Measurements from ENCODE around the gene GAGE12F.
"Not testable (repeated sequence)": the region's sequence is repeated elsewhere in the genome, so short reads cannot be mapped to it uniquely, and the experiment has no call there.

The GAGE12F gene

GRCh38 chrX:49560542-49560941, at the start of gene GAGE12F:
GAGE12F (plus strand) TSS chrX:49560842; CDS start chrX:49561997, 1,155 bp downstream.
- DNase-seq (ENCODE audit: low read depth, low spot score) = not testable (repeated sequence)

- not testable (repeated sequence) for DNase-seq (ENCODE audit: low read depth, low spot score)
Observed at GRCh38 chrX:49531877-49532276, 28.8 kb upstream of the GAGE12F start, which contains the start of gene GAGE12C. GAGE12C (plus strand) TSS chrX:49532177; CDS start chrX:49533332, 1,155 bp downstream.

GRCh38 chrX:49541433-49541832, 19.2 kb upstream of the GAGE12F start, which contains the start of gene GAGE12D:
GAGE12D (plus strand) TSS chrX:49541733; CDS start chrX:49542888, 1,155 bp downstream.
- DNase-seq (ENCODE audit: low read depth, low spot score) = not testable (repeated sequence)

DNA sequence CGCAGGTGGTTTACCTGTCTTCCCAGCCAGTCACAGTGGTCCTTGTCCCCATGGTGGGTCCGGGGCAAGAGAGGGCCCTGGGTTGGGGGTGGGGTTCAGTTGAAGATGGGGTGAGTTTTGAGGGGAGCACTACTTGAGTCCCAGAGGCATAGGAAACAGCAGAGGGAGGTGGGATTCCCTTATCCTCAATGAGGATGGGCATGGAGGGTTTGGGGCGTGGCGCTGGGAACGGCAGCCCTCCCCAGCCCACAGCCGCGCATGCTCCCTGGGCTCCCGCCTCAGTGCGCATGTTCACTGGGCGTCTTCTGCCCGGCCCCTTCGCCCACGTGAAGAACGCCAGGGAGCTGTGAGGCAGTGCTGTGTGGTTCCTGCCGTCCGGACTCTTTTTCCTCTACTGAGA, 9.7 kb upstream of the GAGE12F start, which contains the start of gene GAGE12E:
Gene GAGE12E (plus strand): TSS at position 301 of the 400 bp plus-strand sequence. CDS start 1,155 bp downstream, outside the sequence.
- not testable (repeated sequence) for DNase-seq (ENCODE audit: low read depth, low spot score)

GRCh38 chrX:49568728-49569127, 8.1 kb downstream of the GAGE12F start:
- DNase-seq (ENCODE audit: low read depth, low spot score) = not testable (repeated sequence)

DNA sequence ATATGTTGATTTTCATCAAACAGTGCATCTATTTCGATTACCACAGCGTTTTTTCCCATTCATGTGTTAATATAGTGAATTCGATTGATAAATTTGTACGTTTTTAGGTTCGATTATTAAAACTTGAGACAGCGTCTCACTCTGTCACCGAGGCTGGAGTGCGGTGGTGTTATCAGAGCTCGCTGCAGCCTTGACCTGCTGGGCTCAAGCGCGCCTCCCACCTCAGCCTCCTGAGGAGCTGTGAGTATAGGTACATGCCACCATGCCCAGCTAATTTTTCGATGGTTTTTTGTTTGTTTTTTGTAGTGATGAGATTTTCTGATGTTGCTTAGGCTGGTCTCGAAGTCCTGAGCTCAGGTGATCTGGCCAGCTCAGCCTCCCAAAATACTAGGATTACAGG, 8.5 kb downstream of the GAGE12F start:
- DNase-seq (ENCODE audit: low read depth, low spot score) = not testable (repeated sequence)

DNA sequence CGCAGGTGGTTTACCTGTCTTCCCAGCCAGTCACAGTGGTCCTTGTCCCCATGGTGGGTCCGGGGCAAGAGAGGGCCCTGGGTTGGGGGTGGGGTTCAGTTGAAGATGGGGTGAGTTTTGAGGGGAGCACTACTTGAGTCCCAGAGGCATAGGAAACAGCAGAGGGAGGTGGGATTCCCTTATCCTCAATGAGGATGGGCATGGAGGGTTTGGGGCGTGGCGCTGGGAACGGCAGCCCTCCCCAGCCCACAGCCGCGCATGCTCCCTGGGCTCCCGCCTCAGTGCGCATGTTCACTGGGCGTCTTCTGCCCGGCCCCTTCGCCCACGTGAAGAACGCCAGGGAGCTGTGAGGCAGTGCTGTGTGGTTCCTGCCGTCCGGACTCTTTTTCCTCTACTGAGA, 9.5 kb downstream of the GAGE12F start, which contains the start of gene GAGE12G:
Gene GAGE12G (plus strand): TSS at position 301 of the 400 bp plus-strand sequence. CDS start 1,155 bp downstream, outside the sequence.
- not testable (repeated sequence) for DNase-seq (ENCODE audit: low read depth, low spot score)

DNA sequence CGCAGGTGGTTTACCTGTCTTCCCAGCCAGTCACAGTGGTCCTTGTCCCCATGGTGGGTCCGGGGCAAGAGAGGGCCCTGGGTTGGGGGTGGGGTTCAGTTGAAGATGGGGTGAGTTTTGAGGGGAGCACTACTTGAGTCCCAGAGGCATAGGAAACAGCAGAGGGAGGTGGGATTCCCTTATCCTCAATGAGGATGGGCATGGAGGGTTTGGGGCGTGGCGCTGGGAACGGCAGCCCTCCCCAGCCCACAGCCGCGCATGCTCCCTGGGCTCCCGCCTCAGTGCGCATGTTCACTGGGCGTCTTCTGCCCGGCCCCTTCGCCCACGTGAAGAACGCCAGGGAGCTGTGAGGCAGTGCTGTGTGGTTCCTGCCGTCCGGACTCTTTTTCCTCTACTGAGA, 19.0 kb downstream of the GAGE12F start, which contains the start of gene GAGE12H:
Gene GAGE12H (plus strand): TSS at position 301 of the 400 bp plus-strand sequence. CDS start 1,155 bp downstream, outside the sequence.
- not testable (repeated sequence) for DNase-seq (ENCODE audit: low read depth, low spot score)

DNA sequence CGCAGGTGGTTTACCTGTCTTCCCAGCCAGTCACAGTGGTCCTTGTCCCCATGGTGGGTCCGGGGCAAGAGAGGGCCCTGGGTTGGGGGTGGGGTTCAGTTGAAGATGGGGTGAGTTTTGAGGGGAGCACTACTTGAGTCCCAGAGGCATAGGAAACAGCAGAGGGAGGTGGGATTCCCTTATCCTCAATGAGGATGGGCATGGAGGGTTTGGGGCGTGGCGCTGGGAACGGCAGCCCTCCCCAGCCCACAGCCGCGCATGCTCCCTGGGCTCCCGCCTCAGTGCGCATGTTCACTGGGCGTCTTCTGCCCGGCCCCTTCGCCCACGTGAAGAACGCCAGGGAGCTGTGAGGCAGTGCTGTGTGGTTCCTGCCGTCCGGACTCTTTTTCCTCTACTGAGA, 28.6 kb downstream of the GAGE12F start, which contains the start of gene GAGE2A:
Gene GAGE2A (plus strand): TSS at position 301 of the 400 bp plus-strand sequence. CDS start 1,155 bp downstream, outside the sequence.
- DNase-seq (ENCODE audit: low read depth, low spot score) = not testable (repeated sequence)

- not testable (repeated sequence) for DNase-seq (ENCODE audit: low read depth, low spot score)
Observed at GRCh38 chrX:49589769-49590478, 29.3 kb downstream of the GAGE12F start.

DNA sequence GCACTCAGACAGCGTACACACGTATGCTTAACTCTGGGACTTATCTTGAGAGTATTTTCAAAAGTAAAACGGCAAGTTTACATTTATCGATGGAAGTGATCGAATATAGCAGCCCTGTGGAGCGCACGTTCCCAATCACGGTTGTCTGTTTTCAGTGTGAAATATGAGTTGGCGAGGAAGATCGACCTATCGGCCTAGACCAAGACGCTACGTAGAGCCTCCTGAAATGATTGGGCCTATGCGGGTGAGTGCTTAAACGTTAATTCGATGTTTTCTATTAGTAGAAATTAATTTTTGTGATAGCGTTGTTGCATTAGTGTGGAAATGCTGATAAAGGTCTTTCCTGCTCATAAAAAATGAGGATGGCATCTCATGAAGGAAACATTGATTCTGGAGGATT, 29.8 kb downstream of the GAGE12F start:
- not testable (repeated sequence) for DNase-seq (ENCODE audit: low read depth, low spot score)

GRCh38 chrX:49598720-49599119, 38.1 kb downstream of the GAGE12F start, which contains the start of gene GAGE1:
GAGE1 (plus strand) TSS chrX:49599020; CDS start chrX:49600175, 1,155 bp downstream.
- DNase-seq (ENCODE audit: low read depth, low spot score) = not testable (repeated sequence)

DNA sequence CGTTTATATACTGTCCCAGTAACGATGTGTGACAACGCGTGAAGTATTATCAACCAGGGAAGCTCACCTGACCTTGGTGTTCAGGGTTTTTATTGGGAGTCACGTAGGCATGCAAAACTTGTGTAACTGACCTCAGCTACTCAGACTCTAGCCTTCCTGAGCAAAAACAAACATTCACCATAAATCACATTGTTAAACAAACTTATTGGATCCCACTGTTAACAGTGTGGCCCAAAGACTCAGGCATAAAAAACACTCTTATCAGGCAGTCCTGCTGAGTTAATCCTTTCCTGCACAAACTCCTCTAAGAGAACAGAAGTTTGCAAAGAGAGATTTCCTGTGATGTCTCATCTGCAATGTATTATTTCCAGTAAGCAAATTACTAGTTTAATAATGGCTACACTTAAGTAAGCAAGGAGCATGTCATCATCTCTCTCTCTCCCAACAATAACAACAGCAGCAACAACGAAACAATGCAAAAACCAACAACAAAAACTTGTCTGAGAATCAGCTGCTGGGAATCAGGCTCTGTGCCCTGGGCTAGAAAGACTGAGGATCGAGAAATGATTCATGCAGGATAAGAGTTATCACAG, 50.2 kb downstream of the GAGE12F start:
- DNase-seq (ENCODE audit: low read depth, low spot score) = no peak
